ENCODE results near the gene KLK15. TPM values are rescaled to one million over a fixed set of nuclear protein-coding genes. Genes with fewer than 3 reads are reported as not detected.
A peak's percentile ranks its signal among the peaks of the same experiment; 100 is the strongest.
"Not testable (repeated sequence)": the region's sequence is repeated elsewhere in the genome, so short reads cannot be mapped to it uniquely, and the experiment has no call there.

Gene KLK15
- polyA plus RNA-seq, 1 experiment: not detected

- peaks cover 6% of the 10 kb centered on the region for H3K9me3 ChIP-seq (ENCODE audit: control insufficient read depth, insufficient read depth, low read length)
- POLR2A ChIA-PET: no interaction called here
- no peak overlapping the region for H3K4me3 ChIP-seq (ENCODE audit: low read depth, low read length)
- H3K27ac ChIP-seq (ENCODE audit: low read depth, low read length): no peak overlapping the region
- CTCF ChIA-PET: interaction anchor here (0.5 kb wide), 1 partner anchor 10 kb away, joined by 7 read pairs; no protein-coding TSS in a partner anchor
- H3K27me3 ChIP-seq (ENCODE audit: control insufficient read depth, insufficient read depth, low read length): peaks cover 40% of the 10 kb centered on the region
- no peak for TF ChIP-seq CTCF (IDR thresholded peaks at IDR 0.05; ENCODE audit: low read depth, low read length)
- DNase-seq (ENCODE audit: low read depth, low spot score): no peak
These were observed 14.4 kb downstream of the KLK15 start for GRCh38 chr19:50818859-50819472.

GRCh38 chr19:50817941-50818858 lies 15.2 kb downstream of the KLK15 start:
- Histone ChIP-seq H3K27me3 (ENCODE audit: control insufficient read depth, insufficient read depth, low read length) (peaks cover 36% of the 10 kb centered on the region), H3K27ac (ENCODE audit: low read depth, low read length) (no peak overlapping the region), H3K9me3 (ENCODE audit: control insufficient read depth, insufficient read depth, low read length) (peaks cover 6% of the 10 kb centered on the region), H3K4me3 (ENCODE audit: low read depth, low read length) (peak overlapping the region; percentile 52)
- no peak for DNase-seq (ENCODE audit: low read depth, low spot score)
- POLR2A ChIA-PET: no interaction called here
- CTCF ChIA-PET: no interaction called here
- no peak for TF ChIP-seq CTCF (IDR thresholded peaks at IDR 0.05; ENCODE audit: low read depth, low read length)

GRCh38 chr19:50815439-50815838 lies 17.9 kb downstream of the KLK15 start:
- no peak overlapping the region for H3K4me3 ChIP-seq (ENCODE audit: low read depth, low read length)
- peaks cover 23% of the 10 kb centered on the region for H3K27me3 ChIP-seq (ENCODE audit: control insufficient read depth, insufficient read depth, low read length)
- H3K27ac ChIP-seq (ENCODE audit: low read depth, low read length): no peak overlapping the region
- no peak for DNase-seq (ENCODE audit: low read depth, low spot score)
- H3K9me3 ChIP-seq (ENCODE audit: control insufficient read depth, insufficient read depth, low read length): peaks cover 6% of the 10 kb centered on the region
- TF ChIP-seq CTCF (IDR thresholded peaks at IDR 0.05; ENCODE audit: low read depth, low read length): no peak
- ChIA-PET CTCF (no interaction called here), POLR2A (no interaction called here)

- POLR2A ChIA-PET: no interaction called here
- no peak for DNase-seq (ENCODE audit: low read depth, low spot score)
- CTCF ChIA-PET: no interaction called here
- no peak overlapping the region for H3K27ac ChIP-seq (ENCODE audit: low read depth, low read length)
- H3K4me3 ChIP-seq (ENCODE audit: low read depth, low read length): no peak overlapping the region
- H3K27me3 ChIP-seq (ENCODE audit: control insufficient read depth, insufficient read depth, low read length): peaks cover 21% of the 10 kb centered on the region
- TF ChIP-seq CTCF (IDR thresholded peaks at IDR 0.05; ENCODE audit: low read depth, low read length): no peak
- peaks cover 6% of the 10 kb centered on the region for H3K9me3 ChIP-seq (ENCODE audit: control insufficient read depth, insufficient read depth, low read length)
These were observed 18.5 kb downstream of the KLK15 start for GRCh38 chr19:50814883-50815282.

GRCh38 chr19:50812474-50812873 lies 20.9 kb downstream of the KLK15 start:
- DNase-seq (ENCODE audit: low read depth, low spot score): no peak
- peaks cover 2% of the 10 kb centered on the region for H3K27me3 ChIP-seq (ENCODE audit: control insufficient read depth, insufficient read depth, low read length)
- POLR2A ChIA-PET: no interaction called here
- H3K4me3 ChIP-seq (ENCODE audit: low read depth, low read length): no peak overlapping the region
- no peak for TF ChIP-seq CTCF (IDR thresholded peaks at IDR 0.05; ENCODE audit: low read depth, low read length)
- no peak overlapping the region for H3K27ac ChIP-seq (ENCODE audit: low read depth, low read length)
- H3K9me3 ChIP-seq (ENCODE audit: control insufficient read depth, insufficient read depth, low read length): no peaks in the 10 kb centered on the region; the same call in 1 of the 2 replicates
- CTCF ChIA-PET: no interaction called here

GRCh38 chr19:50811622-50812238 lies 21.6 kb downstream of the KLK15 start:
- H3K27me3 ChIP-seq (ENCODE audit: control insufficient read depth, insufficient read depth, low read length); DNase-seq (ENCODE audit: low read depth, low spot score); H3K27ac ChIP-seq (ENCODE audit: low read depth, low read length); H3K4me3 ChIP-seq (ENCODE audit: low read depth, low read length); CTCF ChIA-PET; POLR2A ChIA-PET; H3K9me3 ChIP-seq (ENCODE audit: control insufficient read depth, insufficient read depth, low read length): not testable (repeated sequence)
